Measurements from ENCODE around the gene XPC.

Gene XPC

DNA sequence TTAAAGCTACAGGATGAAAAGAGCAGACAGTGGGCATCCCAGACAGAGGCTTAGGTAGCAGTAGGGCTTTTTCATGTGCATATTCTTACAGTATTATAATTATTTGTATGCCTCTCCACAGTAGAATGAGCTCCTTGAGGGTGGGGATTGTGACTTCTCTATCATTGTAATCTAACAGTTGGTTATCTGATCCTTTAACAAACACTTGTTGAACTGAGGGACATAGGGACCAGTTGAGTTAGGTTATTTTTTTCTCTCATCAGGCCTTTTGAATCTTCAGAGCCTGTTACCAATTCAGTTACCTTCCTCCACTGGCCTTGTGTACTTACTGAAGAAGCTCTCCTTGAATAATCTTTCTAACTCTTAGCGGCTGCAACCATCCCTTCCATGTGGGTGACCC lies 1.4 kb upstream of the XPC start:
- TF ChIP-seq ZFX (IDR thresholded peaks at IDR 0.05), result no peak
- TF ChIP-seq, protein P1, sequence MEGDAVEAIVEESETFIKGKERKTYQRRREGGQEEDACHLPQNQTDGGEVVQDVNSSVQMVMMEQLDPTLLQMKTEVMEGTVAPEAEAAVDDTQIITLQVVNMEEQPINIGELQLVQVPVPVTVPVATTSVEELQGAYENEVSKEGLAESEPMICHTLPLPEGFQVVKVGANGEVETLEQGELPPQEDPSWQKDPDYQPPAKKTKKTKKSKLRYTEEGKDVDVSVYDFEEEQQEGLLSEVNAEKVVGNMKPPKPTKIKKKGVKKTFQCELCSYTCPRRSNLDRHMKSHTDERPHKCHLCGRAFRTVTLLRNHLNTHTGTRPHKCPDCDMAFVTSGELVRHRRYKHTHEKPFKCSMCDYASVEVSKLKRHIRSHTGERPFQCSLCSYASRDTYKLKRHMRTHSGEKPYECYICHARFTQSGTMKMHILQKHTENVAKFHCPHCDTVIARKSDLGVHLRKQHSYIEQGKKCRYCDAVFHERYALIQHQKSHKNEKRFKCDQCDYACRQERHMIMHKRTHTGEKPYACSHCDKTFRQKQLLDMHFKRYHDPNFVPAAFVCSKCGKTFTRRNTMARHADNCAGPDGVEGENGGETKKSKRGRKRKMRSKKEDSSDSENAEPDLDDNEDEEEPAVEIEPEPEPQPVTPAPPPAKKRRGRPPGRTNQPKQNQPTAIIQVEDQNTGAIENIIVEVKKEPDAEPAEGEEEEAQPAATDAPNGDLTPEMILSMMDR (conservative IDR thresholded peaks at IDR 0.05), result no peak
- no peak overlapping the region for H3K27ac ChIP-seq

DNA sequence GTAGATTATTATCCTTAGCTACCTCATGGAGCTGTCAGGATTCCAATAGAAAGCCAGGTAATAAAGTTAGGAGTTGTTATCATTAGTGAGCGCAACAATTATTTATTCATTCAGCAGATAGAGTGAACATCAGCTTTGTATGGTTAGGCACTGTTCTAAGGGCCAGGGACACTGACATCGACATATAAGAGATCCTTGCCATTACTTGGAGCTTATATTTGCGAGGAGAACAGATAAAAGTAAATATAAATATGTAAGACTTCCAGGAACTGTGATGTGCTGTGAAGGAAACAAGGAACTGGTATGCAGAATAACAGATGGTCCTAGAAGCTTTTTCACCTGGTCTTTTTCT lies 689 bp upstream of the XPC start:
- TF ChIP-seq ZFX (IDR thresholded peaks at IDR 0.05), result no peak; the same call in 1 of the 2 replicates
- TF ChIP-seq, protein P1 (conservative IDR thresholded peaks at IDR 0.05), result no peak
- peak overlapping the region; percentile 85 for H3K27ac ChIP-seq

DNA sequence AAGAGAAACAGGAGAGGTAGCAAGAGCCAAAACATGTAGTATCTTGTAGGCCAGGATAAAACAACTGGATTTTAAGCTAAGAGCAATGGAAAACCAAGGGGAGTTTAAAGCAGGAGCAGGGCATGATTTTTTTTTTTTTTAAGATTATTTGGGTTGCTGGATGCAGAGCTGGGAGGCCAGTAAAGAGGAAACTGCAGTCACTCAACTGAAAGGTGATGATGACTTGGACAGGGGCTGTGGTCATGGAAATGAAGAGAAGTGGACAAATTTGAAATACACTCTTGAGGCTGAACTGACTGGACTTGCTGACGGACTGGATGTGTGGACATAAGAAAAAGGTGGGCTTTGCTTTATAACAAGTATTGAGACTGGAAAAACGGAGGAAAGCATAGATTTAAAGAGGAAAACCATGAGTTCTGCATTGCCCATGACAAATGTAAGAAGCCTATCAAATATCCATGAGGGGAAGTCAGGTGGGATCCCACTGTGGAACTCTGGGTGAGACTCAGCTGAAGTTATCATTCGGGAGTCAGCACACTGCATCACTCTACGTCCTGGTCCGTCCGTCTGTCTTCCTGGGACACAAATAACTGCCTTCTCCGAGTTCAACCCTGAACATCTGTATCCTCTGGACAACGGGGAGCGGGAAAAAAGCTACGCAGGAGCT lies 688 bp downstream of the XPC start:
- peak overlapping the region; percentile 85 for H3K27ac ChIP-seq
- TF ChIP-seq ZFX (IDR thresholded peaks at IDR 0.05), result no peak
- TF ChIP-seq, protein P1 (conservative IDR thresholded peaks at IDR 0.05), result no peak

DNA sequence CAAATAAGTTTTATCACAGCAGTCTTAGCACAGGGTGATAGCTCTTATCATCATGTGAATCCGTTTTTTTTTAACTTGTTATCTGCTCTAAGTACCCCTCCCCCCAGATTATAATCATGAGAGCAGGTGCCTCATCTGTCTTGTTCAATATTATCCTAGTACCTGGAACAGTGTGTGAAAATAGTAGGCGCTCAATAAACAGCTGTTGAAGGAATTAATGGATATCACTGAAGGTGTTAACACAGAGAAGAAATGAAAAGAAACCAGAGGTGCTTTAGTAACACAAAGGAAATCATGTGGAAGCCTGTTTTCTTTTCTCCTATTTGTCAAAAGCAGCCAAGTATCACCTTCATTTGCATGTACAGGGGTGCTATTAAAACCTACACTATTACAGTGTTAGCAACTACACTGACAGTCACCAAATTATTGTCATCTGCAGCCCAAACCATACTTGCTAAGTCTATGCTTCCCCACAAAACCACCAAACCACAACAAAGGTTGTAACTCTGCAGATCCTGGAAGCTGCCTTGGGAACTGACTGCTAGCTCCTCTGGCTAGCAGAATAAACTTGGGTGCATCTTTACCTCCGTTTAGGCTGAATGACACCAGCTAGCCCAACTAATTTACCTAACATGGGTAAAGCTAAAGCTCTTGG lies 2.9 kb downstream of the XPC start:
- TF ChIP-seq, protein P1 (conservative IDR thresholded peaks at IDR 0.05), result no peak
- TF ChIP-seq ZFX (IDR thresholded peaks at IDR 0.05), result no peak
- H3K27ac ChIP-seq, result no peak overlapping the region

DNA sequence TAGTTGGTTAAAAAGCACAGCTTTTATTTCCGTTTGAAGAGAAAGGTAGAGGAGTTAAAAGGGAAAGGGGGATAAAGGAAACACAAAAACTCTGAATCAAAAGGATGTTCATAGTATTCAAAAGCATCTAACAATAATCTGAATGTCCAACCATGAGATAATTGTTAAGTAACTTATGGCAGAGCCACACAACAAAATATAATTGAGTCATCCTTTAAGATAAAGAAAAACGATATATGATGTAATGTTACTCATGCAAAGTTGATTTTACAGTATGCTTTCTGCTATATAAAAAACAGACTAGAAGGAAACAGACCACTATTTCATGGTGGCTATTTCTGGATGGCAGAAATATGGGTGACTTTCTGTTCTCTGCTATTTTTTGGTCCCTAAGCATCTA lies 3.9 kb downstream of the XPC start:
- TF ChIP-seq, protein P1 (conservative IDR thresholded peaks at IDR 0.05), result no peak
- TF ChIP-seq ZFX (IDR thresholded peaks at IDR 0.05), result no peak
- H3K27ac ChIP-seq, result no peak overlapping the region

DNA sequence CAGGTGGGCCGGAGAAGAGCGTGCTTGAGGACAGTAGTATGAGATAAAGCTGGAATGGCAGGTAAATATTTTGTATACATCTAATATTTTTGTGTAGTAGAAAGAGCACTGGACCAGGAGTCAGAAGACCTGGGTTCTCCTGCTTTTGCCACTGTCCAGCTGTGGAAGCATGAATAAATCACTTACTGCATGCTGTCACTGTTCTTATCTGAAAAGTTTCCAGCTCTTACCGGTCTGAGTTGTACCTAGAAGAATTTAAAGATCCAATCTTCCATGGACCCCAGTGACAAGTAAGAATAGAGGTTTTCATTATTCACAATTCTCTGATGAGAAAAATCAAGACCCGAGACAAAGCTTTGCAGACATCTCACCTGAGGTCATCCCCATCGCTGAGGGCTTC lies 5.9 kb downstream of the XPC start:
- H3K27ac ChIP-seq, result no peak overlapping the region
- no peak for TF ChIP-seq ZFX (IDR thresholded peaks at IDR 0.05)
- TF ChIP-seq, protein P1 (conservative IDR thresholded peaks at IDR 0.05), result no peak

DNA sequence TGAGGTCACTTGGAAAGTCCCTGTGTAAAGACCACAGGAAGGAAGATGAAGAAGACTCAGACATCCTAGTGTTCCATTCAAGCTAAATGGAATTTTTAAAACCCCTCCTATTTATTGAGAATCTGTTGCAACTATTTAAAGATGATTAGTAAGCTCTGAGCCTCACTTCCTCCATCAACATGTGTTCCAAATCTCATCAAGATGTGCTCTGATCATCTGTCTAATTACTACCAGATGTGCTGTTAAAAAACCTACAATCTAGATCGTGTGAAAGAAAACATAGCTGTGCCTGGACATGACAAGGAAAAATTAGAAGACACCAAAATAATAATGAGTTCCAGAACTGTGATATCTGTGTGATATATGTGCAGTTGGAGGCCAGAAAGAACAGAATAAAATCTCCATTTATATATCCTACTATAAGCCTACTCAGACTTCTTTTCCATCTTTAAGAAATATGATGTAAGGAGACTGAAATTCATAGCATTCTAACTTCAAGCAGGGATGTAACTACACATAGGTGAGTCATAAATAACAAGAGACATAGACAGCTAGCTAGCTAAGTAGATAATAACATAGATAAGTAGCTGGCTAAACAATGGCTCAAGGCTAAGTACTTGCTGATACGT lies 7.8 kb downstream of the XPC start:
- TF ChIP-seq, protein P1 (conservative IDR thresholded peaks at IDR 0.05), result no peak
- no peak for TF ChIP-seq ZFX (IDR thresholded peaks at IDR 0.05)
- H3K27ac ChIP-seq, result no peak overlapping the region

Data from C4-2B (cell line).